ENCODE measurements around the gene ABCF2. TPM values are rescaled to one million over a fixed set of nuclear protein-coding genes. Genes with fewer than 3 reads are reported as not detected.

The ABCF2 gene
- total and polyA plus RNA-seq, 2 donors from 2014 or later: 22.5 to 30.8 TPM

DNA sequence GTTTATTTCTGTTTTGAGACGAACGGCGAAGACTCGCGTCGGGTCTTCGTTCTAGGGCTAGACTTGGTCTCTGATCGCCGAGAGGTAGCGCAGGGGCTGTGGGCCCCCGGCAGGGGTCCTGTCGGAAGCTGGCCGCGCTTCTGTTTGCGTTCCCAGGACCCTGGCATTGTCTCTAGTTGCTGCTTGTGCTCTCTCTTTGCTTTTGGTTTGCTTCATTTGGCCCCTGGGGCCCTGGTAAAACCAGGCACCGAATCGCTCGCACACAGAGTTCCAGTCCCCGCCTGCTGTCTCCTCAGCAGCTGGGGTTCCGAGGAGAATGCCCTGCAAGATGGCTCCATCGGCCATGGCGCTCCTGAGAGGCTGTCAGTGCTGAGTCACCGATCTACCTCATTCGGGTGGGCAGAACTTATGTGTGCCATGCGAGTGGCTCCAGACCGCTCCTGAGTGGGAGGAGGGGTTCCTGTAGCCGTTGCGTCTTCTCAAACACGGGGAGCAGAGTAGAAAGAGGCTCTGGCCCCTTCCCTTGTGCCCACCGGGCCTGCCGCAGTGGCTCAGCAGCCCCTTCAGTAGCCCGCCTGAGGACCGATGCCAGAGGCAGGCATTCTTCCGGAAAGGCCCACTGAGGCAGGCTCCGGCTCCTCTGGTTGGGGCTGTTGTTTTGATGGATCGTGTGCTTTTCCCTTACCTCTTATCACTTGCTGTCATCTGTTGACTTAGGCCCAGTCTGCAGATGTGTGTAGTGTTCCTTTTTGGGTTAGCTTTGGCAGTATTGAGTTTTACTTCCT, 6.1 kb upstream of the ABCF2 start:
- no peaks in the 10 kb centered on the region for H3K9me3 ChIP-seq (ENCODE audit: control insufficient read depth in 2 of 3, insufficient read depth in 1 of 3, low read length in 3 of 3)
- FAIRE-seq (no peak), DNase-seq (peak in 4 of 5 donors; percentile 16 to 83 (median 42))
- H3K4me3 ChIP-seq (ENCODE audit: low read length in 3 of 3): peak overlapping the region; percentile 67 to 77 (median 76)
- H3K27me3 ChIP-seq (ENCODE audit: control insufficient read depth, insufficient read depth, low read length): no peaks in the 10 kb centered on the region
- H3K9ac ChIP-seq (ENCODE audit: low read length in 3 of 3): peak overlapping the region; percentile 58 to 90 (median 84)
- H3K27ac ChIP-seq (ENCODE audit: low read depth in 2 of 2, low read length in 2 of 2): peak overlapping the region; percentile 5 to 50
- intact Hi-C loops (cut with DNase I): no loop called here
- H3K4me1 ChIP-seq (ENCODE audit: control insufficient read depth in 2 of 3, insufficient read depth in 2 of 3, low read depth in 1 of 3, low read length in 3 of 3): peaks cover under 1 to 16% (median 12%) of the 10 kb centered on the region in 3 donors
- TF ChIP-seq, protein P1, sequence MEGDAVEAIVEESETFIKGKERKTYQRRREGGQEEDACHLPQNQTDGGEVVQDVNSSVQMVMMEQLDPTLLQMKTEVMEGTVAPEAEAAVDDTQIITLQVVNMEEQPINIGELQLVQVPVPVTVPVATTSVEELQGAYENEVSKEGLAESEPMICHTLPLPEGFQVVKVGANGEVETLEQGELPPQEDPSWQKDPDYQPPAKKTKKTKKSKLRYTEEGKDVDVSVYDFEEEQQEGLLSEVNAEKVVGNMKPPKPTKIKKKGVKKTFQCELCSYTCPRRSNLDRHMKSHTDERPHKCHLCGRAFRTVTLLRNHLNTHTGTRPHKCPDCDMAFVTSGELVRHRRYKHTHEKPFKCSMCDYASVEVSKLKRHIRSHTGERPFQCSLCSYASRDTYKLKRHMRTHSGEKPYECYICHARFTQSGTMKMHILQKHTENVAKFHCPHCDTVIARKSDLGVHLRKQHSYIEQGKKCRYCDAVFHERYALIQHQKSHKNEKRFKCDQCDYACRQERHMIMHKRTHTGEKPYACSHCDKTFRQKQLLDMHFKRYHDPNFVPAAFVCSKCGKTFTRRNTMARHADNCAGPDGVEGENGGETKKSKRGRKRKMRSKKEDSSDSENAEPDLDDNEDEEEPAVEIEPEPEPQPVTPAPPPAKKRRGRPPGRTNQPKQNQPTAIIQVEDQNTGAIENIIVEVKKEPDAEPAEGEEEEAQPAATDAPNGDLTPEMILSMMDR (IDR thresholded peaks at IDR 0.05; ENCODE audit: borderline replicate concordance, extremely low read depth, insufficient read depth): no peak
- H3K36me3 ChIP-seq (ENCODE audit: control insufficient read depth in 2 of 3, insufficient read depth in 3 of 3, low read length in 3 of 3): peaks cover 0 to 7% (median 4%) of the 10 kb centered on the region in 3 donors

DNA sequence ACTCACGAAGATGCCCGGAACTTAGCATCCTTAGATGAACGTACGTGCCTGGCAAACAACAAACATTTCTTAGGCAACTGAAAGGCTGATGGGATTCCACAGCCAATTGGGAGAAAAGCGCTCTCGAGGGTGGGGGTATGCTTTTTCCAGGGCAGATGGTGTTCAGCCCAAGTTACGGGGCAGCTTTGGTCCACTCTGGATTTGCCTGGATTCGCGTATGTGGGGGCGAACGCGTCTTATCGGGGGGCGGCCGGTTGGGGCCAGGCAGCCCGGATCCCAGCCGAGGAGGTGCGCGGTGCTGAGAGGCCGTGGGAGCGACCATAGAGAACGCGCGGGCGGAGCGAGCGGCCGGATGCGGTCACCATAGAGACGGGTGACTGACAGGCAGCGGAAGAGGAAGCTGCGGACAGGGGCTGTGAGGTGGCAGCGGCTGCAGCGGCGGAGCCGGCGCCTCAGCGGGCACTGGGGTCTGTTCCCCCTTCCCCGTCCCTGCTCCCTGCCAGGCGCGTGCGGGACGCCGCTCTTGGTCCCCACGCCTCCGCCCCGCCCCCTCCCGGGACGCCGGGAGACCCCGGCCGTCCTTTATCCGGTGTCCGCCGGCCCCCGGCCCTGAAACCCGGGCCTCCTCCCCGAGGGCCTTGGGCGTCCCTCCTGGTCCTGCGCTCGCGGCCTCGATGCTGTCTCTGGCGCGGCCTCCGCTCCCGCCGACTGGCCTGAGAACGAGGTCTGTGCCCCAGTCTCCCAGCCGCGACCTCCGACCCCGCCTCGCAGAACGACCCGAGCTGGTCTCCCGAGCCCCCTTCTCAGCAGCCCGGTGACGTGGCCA, 5.3 kb upstream of the ABCF2 start, which contains the start of gene CHPF2:
Gene CHPF2, plus strand, starts transcription at position 393 of the 826 bp plus-strand sequence. CDS start 1,529 bp downstream, outside the sequence.
- Histone ChIP-seq H3K9ac (ENCODE audit: low read length in 3 of 3) (peak within 1 kb of the TSS; percentile 58 to 90 (median 84)), H3K4me3 (ENCODE audit: low read length in 3 of 3) (peak within 1 kb of the TSS; percentile 67 to 77 (median 76)), H3K27me3 (ENCODE audit: control insufficient read depth, insufficient read depth, low read length) (no peaks in the 10 kb centered on the region), H3K4me1 (ENCODE audit: control insufficient read depth in 2 of 3, insufficient read depth in 2 of 3, low read depth in 1 of 3, low read length in 3 of 3) (peaks cover 2 to 18% (median 12%) of the 10 kb centered on the region in 3 donors), H3K27ac (ENCODE audit: low read depth in 2 of 2, low read length in 2 of 2) (peak within 1 kb of the TSS; percentile 7 to 57), H3K36me3 (ENCODE audit: control insufficient read depth in 2 of 3, insufficient read depth in 3 of 3, low read length in 3 of 3) (peaks cover 0 to 7% (median 4%) of the 10 kb centered on the region in 3 donors), H3K9me3 (ENCODE audit: control insufficient read depth in 2 of 3, insufficient read depth in 1 of 3, low read length in 3 of 3) (no peaks in the 10 kb centered on the region)
- FAIRE-seq (no peak), DNase-seq (peak; percentile 89 to 97 (median 92))
- intact Hi-C loops (cut with DNase I): no loop called here
- TF ChIP-seq, protein P1 (IDR thresholded peaks at IDR 0.05; ENCODE audit: borderline replicate concordance, extremely low read depth, insufficient read depth): no peak

DNA sequence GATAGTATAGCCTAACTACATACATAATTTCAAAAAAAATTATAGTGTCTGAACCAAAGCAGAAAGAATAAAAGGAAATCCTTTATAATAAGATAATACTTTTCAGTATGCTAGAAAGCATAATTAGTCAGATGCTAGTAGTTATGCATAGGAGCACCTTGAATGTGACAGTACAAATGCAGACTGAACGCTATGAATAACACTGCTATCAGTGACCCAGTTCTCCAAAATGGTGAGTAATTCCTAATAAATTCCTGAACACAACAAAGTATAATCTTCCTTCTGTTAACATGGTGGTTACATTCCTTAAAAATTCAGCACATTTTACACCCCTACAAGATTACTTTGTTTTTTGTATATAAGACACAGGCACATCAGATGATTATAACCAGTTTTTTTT, 4.1 kb upstream of the ABCF2 start:
- no peaks in the 10 kb centered on the region for H3K9me3 ChIP-seq (ENCODE audit: control insufficient read depth in 2 of 3, insufficient read depth in 1 of 3, low read length in 3 of 3)
- intact Hi-C loops (cut with DNase I): no loop called here
- H3K36me3 ChIP-seq (ENCODE audit: control insufficient read depth in 2 of 3, insufficient read depth in 3 of 3, low read length in 3 of 3): peaks cover 0 to 4% (median 2%) of the 10 kb centered on the region in 3 donors
- TF ChIP-seq, protein P1 (IDR thresholded peaks at IDR 0.05; ENCODE audit: borderline replicate concordance, extremely low read depth, insufficient read depth): no peak
- H3K27ac ChIP-seq (ENCODE audit: low read depth in 2 of 2, low read length in 2 of 2): no peak overlapping the region
- peaks cover 2 to 23% (median 15%) of the 10 kb centered on the region in 3 donors for H3K4me1 ChIP-seq (ENCODE audit: control insufficient read depth in 2 of 3, insufficient read depth in 2 of 3, low read depth in 1 of 3, low read length in 3 of 3)
- H3K9ac ChIP-seq (ENCODE audit: low read length in 3 of 3): peak overlapping the region in 1 of 3 donors; percentile 84
- FAIRE-seq (no peak), DNase-seq (no peak)
- H3K27me3 ChIP-seq (ENCODE audit: control insufficient read depth, insufficient read depth, low read length): no peaks in the 10 kb centered on the region
- no peak overlapping the region for H3K4me3 ChIP-seq (ENCODE audit: low read length in 3 of 3)

Measured in kidney (tissue), 14 donors.